Karpas-422 (cell line): Measurements from ENCODE around the gene MYLK4. TPM values are rescaled to one million over a fixed set of nuclear protein-coding genes. Genes with fewer than 3 reads are reported as not detected.

Experiments
- DNase-seq: peaks from one replicate; pipeline ENCODE4 v3.0.0-alpha.2; 2015
- H2AFZ ChIP-seq: fragments of 200-600 bp; sonication (generic); 2 replicates; pipeline ENCODE4 v1.6.1; 2014; ENCODE audit warnings: antibody characterized with exemption, low read length, mixed read lengths
- H3K27ac ChIP-seq: fragments of 200-600 bp; sonication (generic); 2 replicates; pipeline ENCODE4 v1.5.1; 2014; ENCODE audit warnings: mild to moderate bottlenecking, low read length, moderate library complexity
- H3K27me3 ChIP-seq: fragments of 200-600 bp; sonication (generic); 2 replicates; pipeline ENCODE4 v1.6.1; 2014; ENCODE audit warnings: low read length, mixed read lengths
- H3K36me3 ChIP-seq: fragments of 200-600 bp; sonication (generic); 2 replicates; pipeline ENCODE4 v1.6.1; 2014; ENCODE audit warnings: low read length, mixed read lengths; ENCODE audit not compliant: insufficient read depth
- H3K4me1 ChIP-seq: fragments of 200-600 bp; sonication (generic); 2 replicates; pipeline ENCODE4 v1.6.1; 2014; ENCODE audit warnings: mild to moderate bottlenecking, low read length, mixed read lengths
- H3K4me2 ChIP-seq: fragments of 200-600 bp; sonication (generic); 2 replicates; pipeline ENCODE4 v1.6.1; 2014; ENCODE audit warnings: low read length, low read depth, mild to moderate bottlenecking; ENCODE audit not compliant: poor library complexity, severe bottlenecking
- H3K4me3 ChIP-seq: fragments of 200-600 bp; sonication (generic); 2 replicates; pipeline ENCODE4 v1.5.1; 2014; ENCODE audit warnings: mild to moderate bottlenecking, antibody characterized with exemption, low read length, mixed read lengths
- H3K79me2 ChIP-seq: fragments of 200-600 bp; sonication (generic); 2 replicates; pipeline ENCODE4 v1.6.1; 2014; ENCODE audit warnings: mild to moderate bottlenecking, low read length, mixed read lengths
- H3K9ac ChIP-seq: fragments of 200-600 bp; sonication (generic); 2 replicates; pipeline ENCODE4 v1.6.0; 2014; ENCODE audit warnings: low read length
- H3K9me2 ChIP-seq: fragments of 200-600 bp; sonication (generic), shearing (Covaris generic); replicated peaks from 2 replicates; pipeline ENCODE4 v1.6.0; 2014; ENCODE audit warnings: mild to moderate bottlenecking, low read length, moderate library complexity; ENCODE audit not compliant: insufficient read depth
- H3K9me3 ChIP-seq: fragments of 300-700, 200-600 bp; sonication (generic); 2 replicates; pipeline ENCODE4 v1.6.1; 2014; ENCODE audit warnings: low read length, mixed read lengths
- H4K20me1 ChIP-seq: fragments of 200-600 bp; sonication (generic); 2 replicates; pipeline ENCODE4 v1.6.1; 2014; ENCODE audit warnings: mild to moderate bottlenecking, antibody characterized with exemption, low read length, low read depth; ENCODE audit not compliant: insufficient read depth
- total RNA-seq: library from RNA; depleted of rRNA; stranded (reverse); fragments of >200 nt; shearing (Covaris generic); gene quantifications from 2 replicates; pipeline ENCODE4 v1.2.3, GENCODE V29; 2014; ENCODE audit warnings: low replicate concordance

MYLK4 gene
- total RNA-seq, 1 experiment from 2014 or later = 0.78 TPM

GRCh38 chr6:2643935-2644539, 106.7 kb downstream of the MYLK4 start:
- Histone ChIP-seq H3K9ac (no peak overlapping the region), H2AFZ (no peak overlapping the region), H3K4me1 (no peaks in the 10 kb centered on the region), H3K36me3 (no peaks in the 10 kb centered on the region), H3K4me3 (no peak overlapping the region), H3K79me2 (no peaks in the 10 kb centered on the region), H3K9me2 (no peaks in the 10 kb centered on the region), H3K4me2 (no peak overlapping the region), H3K9me3 (no peaks in the 10 kb centered on the region), H4K20me1 (no peaks in the 10 kb centered on the region), H3K27ac (no peak overlapping the region), H3K27me3 (no peaks in the 10 kb centered on the region)
- DNase-seq = no peak

- Histone ChIP-seq H4K20me1 (no peaks in the 10 kb centered on the region), H3K9ac (no peak overlapping the region), H3K4me3 (no peak overlapping the region), H2AFZ (no peak overlapping the region), H3K79me2 (no peaks in the 10 kb centered on the region), H3K27me3 (no peaks in the 10 kb centered on the region), H3K9me2 (no peaks in the 10 kb centered on the region), H3K4me2 (no peak overlapping the region), H3K9me3 (no peaks in the 10 kb centered on the region), H3K36me3 (no peaks in the 10 kb centered on the region), H3K27ac (no peak overlapping the region), H3K4me1 (no peaks in the 10 kb centered on the region)
- DNase-seq = no peak
Measured at GRCh38 chr6:2643130-2643529, 107.6 kb downstream of the MYLK4 start.

- no peak overlapping the region for H3K27ac ChIP-seq
- DNase-seq = no peak
- no peaks in the 10 kb centered on the region for H3K9me3 ChIP-seq
- no peaks in the 10 kb centered on the region for H3K27me3 ChIP-seq
- H3K79me2 ChIP-seq = no peaks in the 10 kb centered on the region
- no peak overlapping the region for H2AFZ ChIP-seq
- no peaks in the 10 kb centered on the region for H3K9me2 ChIP-seq
- no peak overlapping the region for H3K4me2 ChIP-seq
- H3K4me3 ChIP-seq = no peak overlapping the region
- no peaks in the 10 kb centered on the region for H3K4me1 ChIP-seq
- H3K36me3 ChIP-seq = no peaks in the 10 kb centered on the region
- H3K9ac ChIP-seq = no peak overlapping the region
- H4K20me1 ChIP-seq = no peaks in the 10 kb centered on the region
Measured at GRCh38 chr6:2641044-2641725, 109.5 kb downstream of the MYLK4 start.

- Histone ChIP-seq H3K4me2 (no peak overlapping the region), H4K20me1 (no peaks in the 10 kb centered on the region), H3K4me3 (no peak overlapping the region), H3K4me1 (no peaks in the 10 kb centered on the region), H3K79me2 (no peaks in the 10 kb centered on the region), H3K36me3 (no peaks in the 10 kb centered on the region), H3K9me2 (no peaks in the 10 kb centered on the region), H3K27me3 (no peaks in the 10 kb centered on the region), H3K9me3 (no peaks in the 10 kb centered on the region), H3K9ac (no peak overlapping the region), H2AFZ (no peak overlapping the region), H3K27ac (no peak overlapping the region)
- DNase-seq = no peak
Measured at GRCh38 chr6:2640551-2640950, 110.2 kb downstream of the MYLK4 start.

GRCh38 chr6:2639896-2640295, 110.8 kb downstream of the MYLK4 start:
- no peaks in the 10 kb centered on the region for H4K20me1 ChIP-seq
- no peaks in the 10 kb centered on the region for H3K9me3 ChIP-seq
- H3K4me2 ChIP-seq = no peak overlapping the region
- H3K27ac ChIP-seq = no peak overlapping the region
- no peaks in the 10 kb centered on the region for H3K79me2 ChIP-seq
- no peak overlapping the region for H3K9ac ChIP-seq
- H3K9me2 ChIP-seq = no peaks in the 10 kb centered on the region
- H2AFZ ChIP-seq = no peak overlapping the region
- no peak overlapping the region for H3K4me3 ChIP-seq
- H3K36me3 ChIP-seq = no peaks in the 10 kb centered on the region
- no peaks in the 10 kb centered on the region for H3K27me3 ChIP-seq
- no peak for DNase-seq
- H3K4me1 ChIP-seq = no peaks in the 10 kb centered on the region

GRCh38 chr6:2639167-2639566, 111.6 kb downstream of the MYLK4 start:
- H3K4me1 ChIP-seq = no peaks in the 10 kb centered on the region
- no peak overlapping the region for H3K27ac ChIP-seq
- H3K27me3 ChIP-seq = no peaks in the 10 kb centered on the region
- no peaks in the 10 kb centered on the region for H3K79me2 ChIP-seq
- H3K9me2 ChIP-seq = no peaks in the 10 kb centered on the region
- H3K4me3 ChIP-seq = no peak overlapping the region
- no peak for DNase-seq
- H3K4me2 ChIP-seq = no peak overlapping the region
- H4K20me1 ChIP-seq = no peaks in the 10 kb centered on the region
- H3K9ac ChIP-seq = no peak overlapping the region
- H2AFZ ChIP-seq = no peak overlapping the region
- no peaks in the 10 kb centered on the region for H3K9me3 ChIP-seq
- H3K36me3 ChIP-seq = no peaks in the 10 kb centered on the region

- no peaks in the 10 kb centered on the region for H3K9me2 ChIP-seq
- DNase-seq = no peak
- H2AFZ ChIP-seq = no peak overlapping the region
- no peaks in the 10 kb centered on the region for H3K79me2 ChIP-seq
- H3K9me3 ChIP-seq = no peaks in the 10 kb centered on the region
- no peak overlapping the region for H3K9ac ChIP-seq
- H3K36me3 ChIP-seq = no peaks in the 10 kb centered on the region
- H4K20me1 ChIP-seq = no peaks in the 10 kb centered on the region
- no peak overlapping the region for H3K4me2 ChIP-seq
- H3K4me1 ChIP-seq = no peaks in the 10 kb centered on the region
- H3K27me3 ChIP-seq = no peaks in the 10 kb centered on the region
- H3K4me3 ChIP-seq = no peak overlapping the region
- no peak overlapping the region for H3K27ac ChIP-seq
Measured at GRCh38 chr6:2636672-2637071, 114.0 kb downstream of the MYLK4 start.

GRCh38 chr6:2635911-2636310, 114.8 kb downstream of the MYLK4 start:
- no peak overlapping the region for H2AFZ ChIP-seq
- no peaks in the 10 kb centered on the region for H3K27me3 ChIP-seq
- H3K79me2 ChIP-seq = no peaks in the 10 kb centered on the region
- H3K4me1 ChIP-seq = no peaks in the 10 kb centered on the region
- no peak overlapping the region for H3K9ac ChIP-seq
- H3K36me3 ChIP-seq = no peaks in the 10 kb centered on the region
- H3K4me3 ChIP-seq = no peak overlapping the region
- no peaks in the 10 kb centered on the region for H3K9me3 ChIP-seq
- H3K27ac ChIP-seq = no peak overlapping the region
- H3K4me2 ChIP-seq = no peak overlapping the region
- no peak for DNase-seq
- no peaks in the 10 kb centered on the region for H3K9me2 ChIP-seq
- no peaks in the 10 kb centered on the region for H4K20me1 ChIP-seq
